ENCODE data around the gene VOPP1. TPM values are rescaled to one million over a fixed set of nuclear protein-coding genes. Genes with fewer than 3 reads are reported as not detected.

The VOPP1 gene
- total RNA-seq, 1 experiment from 2014 or later, result 63.9 TPM

DNA sequence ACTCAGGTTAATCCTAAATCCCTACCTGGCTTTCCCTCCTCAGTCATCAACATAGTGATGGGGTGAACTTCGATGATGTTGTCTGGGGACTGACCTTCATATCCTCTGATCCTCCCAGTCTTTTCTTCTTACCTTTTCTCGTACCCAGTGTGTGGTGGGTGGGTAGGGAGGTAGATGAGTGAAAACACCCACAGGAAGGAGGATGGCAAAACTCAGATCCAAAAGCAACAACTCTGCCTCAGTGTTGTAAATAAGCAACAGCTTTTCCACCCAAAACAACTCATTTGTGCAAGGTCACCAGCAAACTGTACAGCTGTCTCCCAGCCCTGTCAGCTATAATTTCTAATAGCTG lies 38.6 kb downstream of the VOPP1 start:
- Mint-ChIP-seq H3K9me3 (no peaks in the 10 kb centered on the region), H3K27ac (no peak overlapping the region), H3K4me3 (no peak overlapping the region), H3K4me1 (peaks cover 76% of the 10 kb centered on the region), H3K27me3 (ENCODE audit: low read depth) (no peaks in the 10 kb centered on the region), H3K36me3 (no peaks in the 10 kb centered on the region)
- no peak for TF ChIP-seq SMAD4 (CRISPR knock-in tag; IDR thresholded peaks at IDR 0.05)
- TF ChIP-seq, protein P1, sequence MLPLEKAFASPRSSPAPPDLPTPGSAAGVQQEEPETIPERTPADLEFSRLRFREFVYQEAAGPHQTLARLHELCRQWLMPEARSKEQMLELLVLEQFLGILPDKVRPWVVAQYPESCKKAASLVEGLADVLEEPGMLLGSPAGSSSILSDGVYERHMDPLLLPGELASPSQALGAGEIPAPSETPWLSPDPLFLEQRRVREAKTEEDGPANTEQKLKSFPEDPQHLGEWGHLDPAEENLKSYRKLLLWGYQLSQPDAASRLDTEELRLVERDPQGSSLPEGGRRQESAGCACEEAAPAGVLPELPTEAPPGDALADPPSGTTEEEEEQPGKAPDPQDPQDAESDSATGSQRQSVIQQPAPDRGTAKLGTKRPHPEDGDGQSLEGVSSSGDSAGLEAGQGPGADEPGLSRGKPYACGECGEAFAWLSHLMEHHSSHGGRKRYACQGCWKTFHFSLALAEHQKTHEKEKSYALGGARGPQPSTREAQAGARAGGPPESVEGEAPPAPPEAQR (CRISPR knock-in tag; IDR thresholded peaks at IDR 0.05), result no peak
- TF ChIP-seq NFE2L1 (CRISPR knock-in tag; IDR thresholded peaks at IDR 0.05), result no peak
- TF ChIP-seq PRDM15 (CRISPR knock-in tag; IDR thresholded peaks at IDR 0.05), result no peak
- TF ChIP-seq IRF2 (CRISPR knock-in tag; IDR thresholded peaks at IDR 0.05; ENCODE audit: borderline replicate concordance, low read depth), result no peak
- TF ChIP-seq NR1H2 (CRISPR knock-in tag; IDR thresholded peaks at IDR 0.05), result no peak
- TF ChIP-seq, protein P2, sequence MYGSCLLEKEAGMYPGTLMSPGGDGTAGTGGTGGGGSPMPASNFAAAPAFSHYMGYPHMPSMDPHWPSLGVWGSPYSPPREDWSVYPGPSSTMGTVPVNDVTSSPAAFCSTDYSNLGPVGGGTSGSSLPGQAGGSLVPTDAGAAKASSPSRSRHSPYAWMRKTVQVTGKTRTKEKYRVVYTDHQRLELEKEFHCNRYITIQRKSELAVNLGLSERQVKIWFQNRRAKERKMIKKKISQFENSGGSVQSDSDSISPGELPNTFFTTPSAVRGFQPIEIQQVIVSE (CRISPR knock-in tag; IDR thresholded peaks at IDR 0.05; ENCODE audit: borderline replicate concordance), result no peak
- TF ChIP-seq TP53 (CRISPR knock-in tag; IDR thresholded peaks at IDR 0.05), result no peak
- TF ChIP-seq ZNF317 (CRISPR knock-in tag; IDR thresholded peaks at IDR 0.05; ENCODE audit: borderline replicate concordance, low read depth), result no peak
- no peak for TF ChIP-seq EMX1 (CRISPR knock-in tag; IDR thresholded peaks at IDR 0.05)
- TF ChIP-seq ZBTB43 (CRISPR knock-in tag; IDR thresholded peaks at IDR 0.05), result no peak
- no peak for TF ChIP-seq ZNF232 (CRISPR knock-in tag; IDR thresholded peaks at IDR 0.05)
- no peak for TF ChIP-seq USF1 (CRISPR knock-in tag; IDR thresholded peaks at IDR 0.05)
- no peak for TF ChIP-seq MXD4 (CRISPR knock-in tag; IDR thresholded peaks at IDR 0.05; ENCODE audit: borderline replicate concordance)
- DNase-seq (ENCODE audit: low spot score) (no peak), ATAC-seq (no peak)
- CTCF ChIA-PET, result no interaction called here
- POLR2A ChIA-PET, result no interaction called here

- POLR2A ChIA-PET, result no interaction called here
- Mint-ChIP-seq H3K36me3 (no peaks in the 10 kb centered on the region), H3K27me3 (ENCODE audit: low read depth) (no peaks in the 10 kb centered on the region), H3K4me3 (no peak overlapping the region), H3K27ac (no peak overlapping the region), H3K4me1 (peaks cover 71% of the 10 kb centered on the region), H3K9me3 (no peaks in the 10 kb centered on the region)
- CTCF ChIA-PET, result no interaction called here
- no peak for ATAC-seq
- DNase-seq (ENCODE audit: low spot score), result no peak
- TF ChIP-seq, protein P3, sequence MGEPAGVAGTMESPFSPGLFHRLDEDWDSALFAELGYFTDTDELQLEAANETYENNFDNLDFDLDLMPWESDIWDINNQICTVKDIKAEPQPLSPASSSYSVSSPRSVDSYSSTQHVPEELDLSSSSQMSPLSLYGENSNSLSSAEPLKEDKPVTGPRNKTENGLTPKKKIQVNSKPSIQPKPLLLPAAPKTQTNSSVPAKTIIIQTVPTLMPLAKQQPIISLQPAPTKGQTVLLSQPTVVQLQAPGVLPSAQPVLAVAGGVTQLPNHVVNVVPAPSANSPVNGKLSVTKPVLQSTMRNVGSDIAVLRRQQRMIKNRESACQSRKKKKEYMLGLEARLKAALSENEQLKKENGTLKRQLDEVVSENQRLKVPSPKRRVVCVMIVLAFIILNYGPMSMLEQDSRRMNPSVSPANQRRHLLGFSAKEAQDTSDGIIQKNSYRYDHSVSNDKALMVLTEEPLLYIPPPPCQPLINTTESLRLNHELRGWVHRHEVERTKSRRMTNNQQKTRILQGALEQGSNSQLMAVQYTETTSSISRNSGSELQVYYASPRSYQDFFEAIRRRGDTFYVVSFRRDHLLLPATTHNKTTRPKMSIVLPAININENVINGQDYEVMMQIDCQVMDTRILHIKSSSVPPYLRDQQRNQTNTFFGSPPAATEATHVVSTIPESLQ (CRISPR knock-in tag; IDR thresholded peaks at IDR 0.05), result no peak
- TF ChIP-seq NFYB (CRISPR knock-in tag; conservative IDR thresholded peaks at IDR 0.05; ENCODE audit: low read depth) (no peak), MYBL2 (CRISPR knock-in tag; IDR thresholded peaks at IDR 0.05) (no peak), JAZF1 (CRISPR knock-in tag; IDR thresholded peaks at IDR 0.05) (no peak), ZNF416 (CRISPR knock-in tag; IDR thresholded peaks at IDR 0.05) (no peak), ZNF263 (CRISPR knock-in tag; IDR thresholded peaks at IDR 0.05; ENCODE audit: low read depth) (no peak), ESRRA (CRISPR knock-in tag; IDR thresholded peaks at IDR 0.05; ENCODE audit: borderline replicate concordance) (no peak)
- TF ChIP-seq, protein P4, sequence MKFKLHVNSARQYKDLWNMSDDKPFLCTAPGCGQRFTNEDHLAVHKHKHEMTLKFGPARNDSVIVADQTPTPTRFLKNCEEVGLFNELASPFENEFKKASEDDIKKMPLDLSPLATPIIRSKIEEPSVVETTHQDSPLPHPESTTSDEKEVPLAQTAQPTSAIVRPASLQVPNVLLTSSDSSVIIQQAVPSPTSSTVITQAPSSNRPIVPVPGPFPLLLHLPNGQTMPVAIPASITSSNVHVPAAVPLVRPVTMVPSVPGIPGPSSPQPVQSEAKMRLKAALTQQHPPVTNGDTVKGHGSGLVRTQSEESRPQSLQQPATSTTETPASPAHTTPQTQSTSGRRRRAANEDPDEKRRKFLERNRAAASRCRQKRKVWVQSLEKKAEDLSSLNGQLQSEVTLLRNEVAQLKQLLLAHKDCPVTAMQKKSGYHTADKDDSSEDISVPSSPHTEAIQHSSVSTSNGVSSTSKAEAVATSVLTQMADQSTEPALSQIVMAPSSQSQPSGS (CRISPR knock-in tag; IDR thresholded peaks at IDR 0.05; ENCODE audit: borderline replicate concordance, low read depth), result no peak
These were observed 39.1 kb downstream of the VOPP1 start for GRCh38 chr7:55533050-55533728.

All from WTC11 (cell line).